GM21619 (cell line): ENCODE data around the gene SMAD1.

Experiments used
- ATAC-seq: cut with Tn5 transposase; IDR thresholded peaks from one replicate; pipeline ENCODE4 v1.9.1; 2021; ENCODE audit not compliant: unreplicated experiment

Gene SMAD1

DNA sequence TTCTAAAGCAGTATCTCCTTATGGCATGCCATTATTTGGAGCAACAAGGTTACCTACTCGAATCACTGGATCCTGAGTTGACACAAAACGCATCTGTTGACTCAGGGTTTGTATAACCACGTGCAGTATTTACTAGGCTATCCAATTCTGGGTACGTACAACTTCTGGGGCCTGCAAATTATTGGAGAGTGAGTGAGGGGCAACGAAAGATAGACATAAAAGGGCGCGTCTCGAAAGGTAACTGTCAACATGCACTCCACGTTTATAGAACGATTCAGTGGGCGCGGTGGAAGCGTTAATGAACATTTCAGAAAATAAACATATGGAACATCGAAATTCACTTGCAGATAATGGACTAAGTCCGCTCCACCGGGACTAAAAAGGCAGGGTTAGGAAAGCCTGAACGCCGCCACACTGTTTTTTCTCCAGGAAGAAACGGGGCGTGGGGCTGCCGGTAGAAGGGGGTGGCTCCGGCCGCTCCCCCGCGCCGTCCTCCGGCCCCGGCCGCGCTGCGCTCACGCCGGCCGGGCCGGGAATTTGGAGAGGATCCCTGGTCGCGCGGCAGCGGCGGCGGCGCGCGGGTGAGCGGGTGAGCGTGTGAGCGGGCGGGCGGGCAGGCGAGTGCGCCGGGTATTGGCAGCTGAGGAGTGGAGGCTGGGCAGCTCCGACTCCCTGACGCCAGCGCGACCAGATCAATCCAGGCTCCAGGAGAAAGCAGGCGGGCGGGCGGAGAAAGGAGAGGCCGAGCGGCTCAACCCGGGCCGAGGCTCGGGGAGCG lies at the start of gene SMAD1:
Gene SMAD1 (plus strand): TSS at position 690 of the 778 bp plus-strand sequence. CDS start 32,761 bp downstream, outside the sequence.
- ATAC-seq: peak; percentile 42

- no peak for ATAC-seq
Measured at GRCh38 chr4:145433684-145434083, 48.0 kb upstream of the SMAD1 start.

GRCh38 chr4:145435646-145436045 lies 46.0 kb upstream of the SMAD1 start:
- ATAC-seq: no peak

- no peak for ATAC-seq
Measured at GRCh38 chr4:145436114-145436513, 45.5 kb upstream of the SMAD1 start.

DNA sequence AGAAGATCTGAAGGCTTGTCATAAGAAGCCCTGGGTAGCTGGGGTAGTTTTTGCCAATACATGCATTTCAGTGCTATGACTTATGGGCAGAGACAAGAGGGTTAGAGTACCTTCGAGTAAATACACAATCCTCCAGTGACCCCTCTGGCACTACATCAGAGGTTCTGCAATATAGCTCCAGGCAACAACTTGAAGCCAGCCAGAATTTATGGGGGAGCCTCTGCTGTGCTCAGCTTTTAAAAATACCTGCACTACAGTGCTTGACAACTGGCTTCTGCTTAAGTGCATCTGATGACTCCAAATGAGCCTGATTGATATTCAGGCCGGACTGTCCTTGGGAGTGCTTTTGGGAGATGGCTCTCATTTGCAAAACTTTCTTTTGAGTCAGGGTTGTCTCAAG lies 44.9 kb upstream of the SMAD1 start:
- no peak for ATAC-seq

- no peak for ATAC-seq
Measured at GRCh38 chr4:145437466-145437865, 44.2 kb upstream of the SMAD1 start.

GRCh38 chr4:145438298-145438697 lies 43.4 kb upstream of the SMAD1 start:
- no peak for ATAC-seq

DNA sequence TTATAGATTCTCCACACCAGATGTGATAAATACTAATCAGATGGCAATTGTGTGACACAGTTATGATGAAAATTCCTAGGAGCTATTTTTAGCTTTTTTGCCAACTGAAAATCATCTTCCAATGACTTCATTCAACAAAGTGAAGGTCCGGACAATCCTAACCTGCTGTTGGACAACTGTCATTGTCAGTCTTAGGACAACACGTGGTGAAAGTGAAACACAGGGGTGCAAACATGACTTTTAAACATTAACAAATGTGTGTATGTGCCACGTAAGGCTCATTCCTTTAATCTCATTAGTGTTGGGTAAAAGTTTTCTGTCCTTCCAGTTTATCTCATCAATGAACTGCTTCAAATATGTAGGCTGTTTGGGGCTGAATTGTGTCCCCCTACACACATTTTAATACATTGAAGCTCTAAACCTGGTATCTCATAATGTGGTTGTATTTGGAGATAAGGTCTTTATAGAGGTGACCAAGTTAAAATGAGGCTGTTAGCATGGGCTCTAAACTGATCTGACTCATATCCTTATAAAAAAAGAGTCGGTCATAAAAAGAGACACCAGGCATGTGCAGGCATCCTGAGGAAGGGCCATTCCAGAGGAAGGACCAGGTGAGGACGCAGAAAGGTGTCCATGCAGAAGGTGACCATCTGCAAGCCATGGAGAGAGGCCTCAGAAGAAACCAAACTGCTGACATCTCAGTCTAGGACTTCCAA lies 41.2 kb upstream of the SMAD1 start:
- ATAC-seq: no peak

DNA sequence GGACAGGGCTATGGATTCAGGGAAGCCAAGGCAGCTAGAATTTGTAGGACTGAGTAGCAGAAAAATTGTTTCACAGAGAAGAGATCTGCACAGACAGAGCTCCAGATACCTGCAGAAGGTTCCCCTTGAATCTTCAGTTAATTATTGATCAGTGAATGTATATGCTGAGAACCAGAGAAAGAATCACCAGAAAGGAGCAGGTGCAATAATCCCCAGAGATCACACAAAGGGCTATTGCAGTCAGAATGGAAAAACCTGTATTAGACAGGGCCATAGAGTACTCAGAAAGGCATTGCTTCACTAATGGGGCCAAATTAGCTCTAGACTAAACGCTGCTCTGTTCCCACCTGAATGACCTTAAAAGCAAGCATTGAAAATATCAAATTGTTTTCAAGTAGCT lies 35.5 kb upstream of the SMAD1 start:
- peak; percentile 94 for ATAC-seq

DNA sequence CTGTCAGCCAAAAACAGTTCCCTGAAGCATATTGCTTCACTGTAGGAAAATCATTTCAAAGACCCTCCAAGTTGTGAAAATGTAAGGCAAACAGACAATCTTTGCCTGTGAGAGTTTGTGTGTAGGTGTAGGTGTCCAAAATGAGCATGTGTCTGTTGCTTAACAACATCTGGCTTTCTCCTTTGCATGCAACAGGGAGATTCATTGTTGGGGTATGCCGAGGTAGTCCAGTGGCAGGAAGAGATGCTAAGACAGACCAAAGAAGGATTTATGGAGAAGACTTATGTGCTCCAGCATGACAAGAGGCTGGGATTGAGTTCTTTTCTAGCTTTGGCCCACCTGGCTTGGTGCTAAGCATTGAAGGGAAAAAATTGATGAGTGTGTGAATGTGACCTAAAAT lies 29.8 kb upstream of the SMAD1 start:
- ATAC-seq: no peak

DNA sequence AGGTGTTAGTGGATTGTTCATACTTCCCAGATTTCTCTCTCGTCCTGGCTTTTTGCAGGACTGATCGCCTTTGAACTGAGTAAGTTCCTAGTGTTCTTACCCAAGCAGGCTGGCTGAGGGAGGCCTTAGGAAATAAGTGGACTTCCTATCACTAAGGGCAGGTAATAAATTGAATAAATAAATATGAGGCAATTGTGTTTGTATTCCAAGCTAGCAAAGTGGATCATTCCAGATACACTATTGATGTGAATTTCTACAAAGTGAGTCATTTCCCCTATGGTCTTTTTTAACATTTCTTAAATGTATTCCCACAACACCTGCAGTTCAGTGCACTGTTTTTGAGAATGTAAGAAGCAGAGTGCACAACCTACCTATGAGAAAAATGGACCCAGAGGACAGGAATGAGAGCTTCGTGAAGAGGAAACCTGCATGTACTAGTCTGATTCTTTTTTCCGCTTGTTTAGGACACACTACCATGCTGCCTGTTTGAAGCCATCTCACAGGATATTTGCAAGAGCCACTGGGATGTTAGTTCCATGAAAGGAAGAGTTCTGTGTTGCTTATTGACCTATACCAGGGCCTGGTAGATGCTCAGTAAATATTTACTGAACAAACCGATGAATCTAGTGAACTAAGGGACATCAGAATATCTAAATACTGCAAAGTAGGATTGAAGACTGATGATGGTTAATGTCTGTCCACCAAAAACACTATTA lies 29.0 kb upstream of the SMAD1 start:
- ATAC-seq: no peak

GRCh38 chr4:145453163-145453520 lies 28.5 kb upstream of the SMAD1 start:
- no peak for ATAC-seq

- no peak for ATAC-seq
Measured at GRCh38 chr4:145473203-145473602, 8.4 kb upstream of the SMAD1 start.

DNA sequence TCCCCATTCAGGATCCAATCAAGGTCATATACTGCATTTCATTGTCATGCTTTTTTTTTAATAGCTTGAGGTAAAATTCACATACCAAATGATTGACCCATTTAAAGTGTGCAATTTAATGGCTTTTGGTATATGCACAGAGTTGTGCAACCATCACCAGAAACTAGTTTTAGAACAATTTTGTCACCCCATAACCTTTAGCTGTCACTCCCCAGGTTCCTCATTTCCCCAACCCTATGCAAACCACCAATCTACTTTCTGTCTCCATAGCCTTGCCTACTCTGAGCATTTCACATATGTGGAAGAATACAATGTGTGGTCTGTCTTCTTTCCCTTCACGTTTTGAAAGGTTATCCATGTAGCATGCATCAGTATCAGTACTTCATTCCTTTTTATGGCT lies 1.4 kb upstream of the SMAD1 start:
- peak; percentile 27 for ATAC-seq

GRCh38 chr4:145481942-145482208 lies 222 bp downstream of the SMAD1 start:
- peak; percentile 26 for ATAC-seq

- ATAC-seq: peak; percentile 32
Measured at GRCh38 chr4:145482209-145483037, 770 bp downstream of the SMAD1 start.

- no peak for ATAC-seq
Measured at GRCh38 chr4:145483514-145483913, 1.9 kb downstream of the SMAD1 start.

- ATAC-seq: no peak
Measured at GRCh38 chr4:145484225-145484846, 2.7 kb downstream of the SMAD1 start.

- no peak for ATAC-seq
Measured at GRCh38 chr4:145485120-145485519, 3.5 kb downstream of the SMAD1 start.

GRCh38 chr4:145486603-145487002 lies 5.0 kb downstream of the SMAD1 start:
- no peak for ATAC-seq

DNA sequence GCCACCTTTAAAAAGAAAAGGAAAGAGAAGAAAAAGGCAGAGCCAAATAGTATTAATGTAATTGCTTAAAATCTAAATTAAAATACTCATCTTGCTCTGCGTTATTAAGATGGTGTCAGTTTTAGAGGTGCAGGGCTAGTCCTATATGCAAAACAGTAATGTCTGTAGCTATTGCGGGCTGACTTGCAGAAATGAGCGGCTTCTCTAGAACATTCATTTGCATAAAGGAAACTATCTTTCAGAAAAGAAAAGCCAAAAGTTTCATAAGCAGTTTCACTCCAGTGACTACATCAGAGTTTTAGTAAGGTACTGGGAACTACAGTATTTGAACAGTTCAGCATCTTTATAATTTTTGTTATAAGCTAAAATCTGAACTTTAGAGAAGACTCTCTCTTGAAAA lies 6.0 kb downstream of the SMAD1 start:
- peak; percentile 95 for ATAC-seq
